Astrocyte of the spinal cord (primary cell): ENCODE data around the gene ZNF496.

Experiments
- DNase-seq: peaks from one replicate; pipeline ENCODE4 v3.0.0; 2011; ENCODE audit warnings: low read depth, low spot score
- H3K4me3 ChIP-seq: 2 replicates; pipeline ENCODE4 v1.5.1; 2011; ENCODE audit warnings: low read depth, mild to moderate bottlenecking, low read length, moderate library complexity
- in situ Hi-C: cut with HindIII; loops from 2 replicates; pipeline ENCODE4 v1.10.0; 2017; ENCODE audit warnings: low sequenced_read_pairs
- TF ChIP-seq, protein P1 (sequence below): IDR thresholded peaks from 2 replicates; pipeline ENCODE4 v1.5.1; 2012; ENCODE audit warnings: low read depth, mild to moderate bottlenecking, low read length, inconsistent platforms

ZNF496 gene

DNA sequence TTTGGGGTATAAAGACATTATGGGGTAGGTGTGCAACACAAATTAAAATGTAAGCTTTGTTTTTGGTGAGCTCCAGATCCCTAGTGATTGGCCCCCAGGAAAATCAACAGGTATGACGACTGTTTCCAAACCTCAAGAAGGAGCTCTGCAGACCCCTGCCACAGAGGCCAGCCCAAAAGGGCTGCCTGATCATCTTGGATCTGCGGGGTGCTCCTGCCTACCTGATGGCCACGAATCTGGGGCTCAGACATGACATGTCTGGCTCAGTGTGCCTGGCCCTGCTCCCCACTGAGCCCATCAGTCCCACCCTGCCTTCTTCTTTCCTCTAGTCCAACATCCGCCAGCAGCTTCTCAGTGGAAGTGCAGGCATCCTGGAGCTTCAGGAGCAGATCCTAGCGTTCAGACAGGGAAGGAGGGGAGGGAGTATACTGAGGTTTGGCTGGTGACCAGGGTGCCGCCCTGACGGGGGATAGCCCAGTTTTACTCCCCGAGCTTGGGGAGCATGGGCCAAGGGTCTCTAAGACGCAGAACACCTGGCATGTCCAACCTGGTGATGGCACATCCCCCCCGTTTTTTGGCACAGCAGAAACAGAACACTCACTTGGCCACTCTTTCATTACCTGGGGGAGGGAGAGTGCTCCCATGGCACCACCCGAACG is 31.8 kb downstream of the ZNF496 start:
- TF ChIP-seq, protein P1, sequence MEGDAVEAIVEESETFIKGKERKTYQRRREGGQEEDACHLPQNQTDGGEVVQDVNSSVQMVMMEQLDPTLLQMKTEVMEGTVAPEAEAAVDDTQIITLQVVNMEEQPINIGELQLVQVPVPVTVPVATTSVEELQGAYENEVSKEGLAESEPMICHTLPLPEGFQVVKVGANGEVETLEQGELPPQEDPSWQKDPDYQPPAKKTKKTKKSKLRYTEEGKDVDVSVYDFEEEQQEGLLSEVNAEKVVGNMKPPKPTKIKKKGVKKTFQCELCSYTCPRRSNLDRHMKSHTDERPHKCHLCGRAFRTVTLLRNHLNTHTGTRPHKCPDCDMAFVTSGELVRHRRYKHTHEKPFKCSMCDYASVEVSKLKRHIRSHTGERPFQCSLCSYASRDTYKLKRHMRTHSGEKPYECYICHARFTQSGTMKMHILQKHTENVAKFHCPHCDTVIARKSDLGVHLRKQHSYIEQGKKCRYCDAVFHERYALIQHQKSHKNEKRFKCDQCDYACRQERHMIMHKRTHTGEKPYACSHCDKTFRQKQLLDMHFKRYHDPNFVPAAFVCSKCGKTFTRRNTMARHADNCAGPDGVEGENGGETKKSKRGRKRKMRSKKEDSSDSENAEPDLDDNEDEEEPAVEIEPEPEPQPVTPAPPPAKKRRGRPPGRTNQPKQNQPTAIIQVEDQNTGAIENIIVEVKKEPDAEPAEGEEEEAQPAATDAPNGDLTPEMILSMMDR = no peak
- in situ Hi-C loops = no loop called here
- no peak overlapping the region for H3K4me3 ChIP-seq

DNA sequence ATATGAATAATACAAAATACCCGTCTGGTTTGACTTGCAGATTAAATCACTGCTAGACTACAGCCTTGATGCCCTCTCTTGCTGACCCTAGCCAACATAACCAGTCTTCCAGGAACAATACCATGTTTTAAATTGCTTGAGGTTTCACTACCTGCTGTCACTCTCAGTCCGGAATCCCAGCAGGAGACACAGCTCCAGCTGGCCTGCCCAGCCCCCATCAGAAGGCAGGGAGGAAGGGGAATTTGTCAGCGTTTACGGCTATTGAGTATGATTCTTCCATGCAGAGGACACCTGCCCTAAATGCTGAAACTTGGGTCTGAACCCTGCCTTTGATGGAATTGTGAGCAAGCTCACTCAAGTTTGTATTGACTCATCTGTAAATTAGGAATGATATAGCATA is 33.0 kb downstream of the ZNF496 start:
- in situ Hi-C loops = no loop called here
- TF ChIP-seq, protein P1 = no peak
- DNase-seq = no peak
- H3K4me3 ChIP-seq = no peak overlapping the region

More for the DNA sequence above, 31.8 kb downstream of the ZNF496 start:
- DNase-seq = no peak

DNA sequence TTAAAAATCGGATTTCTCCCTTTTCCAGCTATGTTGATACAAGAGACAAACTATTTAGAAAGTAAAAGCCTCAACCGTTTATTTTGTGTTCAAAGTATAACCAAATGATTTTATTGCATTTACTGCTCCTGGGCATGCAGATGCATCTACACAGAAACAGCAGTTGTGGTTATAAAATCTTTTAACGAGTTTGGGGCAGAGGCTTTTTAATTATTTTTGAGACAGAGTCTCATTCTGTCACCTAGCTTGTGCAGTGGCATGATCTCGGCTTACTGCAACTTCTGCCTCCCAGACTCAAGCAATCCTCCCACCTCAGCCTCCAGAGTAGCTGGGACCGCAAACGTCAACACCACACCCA is 33.6 kb downstream of the ZNF496 start:
- H3K4me3 ChIP-seq = no peak overlapping the region
- TF ChIP-seq, protein P1 = no peak
- no peak for DNase-seq

DNA sequence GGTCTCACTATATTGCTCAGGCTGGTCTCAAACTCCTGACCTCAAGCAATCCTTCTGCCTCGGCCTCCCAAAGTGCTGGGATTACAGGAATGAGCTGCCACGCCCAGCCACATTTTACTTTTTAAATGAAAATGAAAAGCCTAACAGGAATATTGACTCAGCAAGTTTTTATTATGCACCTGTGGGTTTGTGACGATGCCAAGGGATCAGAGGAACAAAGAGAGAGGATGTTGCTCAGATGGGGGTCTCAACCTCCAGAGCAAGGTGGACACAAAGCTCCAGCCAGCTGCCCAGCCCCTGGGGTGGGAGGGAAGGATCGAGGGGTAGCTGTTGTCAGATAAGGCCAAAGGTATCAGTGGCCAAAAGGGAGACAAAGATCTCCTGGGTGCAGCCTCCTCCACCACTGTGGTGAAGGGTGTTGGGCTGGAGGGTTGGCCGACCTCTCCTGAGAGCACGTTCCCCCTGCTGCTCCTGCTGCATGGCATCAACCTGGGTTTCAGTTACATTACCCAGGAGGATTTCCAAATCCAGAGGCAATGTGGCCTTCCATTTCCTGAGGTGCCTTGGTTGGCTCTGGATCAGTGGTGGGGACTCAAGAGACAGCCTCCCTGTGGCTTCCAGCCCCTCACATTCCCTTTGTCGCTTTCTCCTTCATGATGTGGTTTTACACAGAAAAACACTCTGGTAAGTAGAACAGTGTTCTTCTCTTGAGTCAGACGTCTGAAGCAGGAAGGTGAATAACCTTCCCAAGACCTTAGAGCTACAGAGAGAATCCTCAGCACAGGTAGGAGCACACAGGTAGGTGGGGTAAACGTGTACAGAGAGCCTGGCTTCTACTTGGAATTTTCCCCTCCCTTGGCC is 34.2 kb downstream of the ZNF496 start:
- in situ Hi-C loops = no loop called here
- H3K4me3 ChIP-seq = no peak overlapping the region
- no peak for DNase-seq
- TF ChIP-seq, protein P1 = no peak

More for the DNA sequence above, 33.6 kb downstream of the ZNF496 start:
- in situ Hi-C loops = no loop called here

DNA sequence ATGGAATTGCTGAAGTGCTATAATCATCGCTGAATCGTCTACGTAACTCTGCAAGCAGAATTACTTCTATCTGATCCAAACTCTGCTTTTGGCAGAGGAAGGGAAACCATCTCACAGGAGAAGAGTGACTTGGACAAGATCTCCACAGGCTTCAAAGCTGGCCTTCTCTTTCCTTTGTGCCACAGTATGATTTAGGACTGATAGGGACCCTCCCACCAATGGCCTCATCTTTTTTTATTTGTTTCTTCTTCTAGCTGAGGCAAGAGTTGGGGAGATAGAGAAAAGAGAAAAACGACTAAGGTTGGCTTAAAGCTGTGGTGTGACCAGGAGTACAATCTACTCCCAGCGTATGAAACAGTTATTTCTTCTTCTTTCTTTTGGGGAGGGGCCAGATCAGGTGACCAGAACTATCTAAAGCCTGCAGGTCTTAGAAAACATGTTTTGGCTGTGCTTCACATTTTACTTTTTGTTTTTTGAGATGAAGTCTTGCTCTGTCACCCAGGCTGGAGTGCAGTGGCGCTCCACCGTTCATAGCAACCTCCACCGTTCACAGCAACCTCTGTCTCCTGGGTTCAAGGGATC is 35.0 kb downstream of the ZNF496 start:
- no peak overlapping the region for H3K4me3 ChIP-seq
- TF ChIP-seq, protein P1 = no peak
- DNase-seq = no peak
- in situ Hi-C loops = no loop called here

DNA sequence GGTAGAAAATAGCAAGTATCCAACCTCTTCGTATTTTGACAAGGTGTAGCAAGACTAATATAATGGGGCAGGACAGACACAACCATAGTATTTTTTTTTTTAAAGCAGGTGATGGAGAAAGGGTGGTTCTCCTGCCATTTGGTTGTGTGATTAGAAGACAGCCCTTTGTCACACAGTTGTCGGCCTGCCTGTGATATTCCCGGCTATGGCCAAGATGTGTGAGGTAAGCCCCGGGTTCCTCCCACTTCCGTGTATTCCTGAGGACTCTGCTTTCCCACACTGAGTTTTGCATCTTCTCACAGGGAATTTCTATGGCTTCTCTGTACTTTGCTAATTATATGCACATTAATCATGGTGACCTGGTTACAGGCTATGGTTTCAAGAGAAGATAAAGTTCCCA is 35.9 kb downstream of the ZNF496 start:
- no peak for DNase-seq
- H3K4me3 ChIP-seq = no peak overlapping the region
- in situ Hi-C loops = no loop called here
- TF ChIP-seq, protein P1 = no peak
